Liver (tissue), 9 donors: ENCODE results near the gene RGS14. TPM values are rescaled to one million over a fixed set of nuclear protein-coding genes. Genes with fewer than 3 reads are reported as not detected.
A peak's percentile ranks its signal among the peaks of the same experiment; 100 is the strongest.

ENCODE experiments used
- DNase-seq: peaks from one replicate; pipeline ENCODE4 v3.0.0-alpha.2; 2017; ENCODE audit warnings: low spot score
- H3K27ac ChIP-seq, 2 donors: one replicate each; pipeline ENCODE4 v1.7.0; 2013; ENCODE audit warnings: inconsistent platforms in 2 of 2, low read length in 2 of 2, control low read depth in 1 of 2, low read depth in 1 of 2, mild to moderate bottlenecking in 1 of 2
- H3K27me3 ChIP-seq, 4 donors: one replicate each; pipeline versions ENCODE4 v1.6.1 to v1.7.0; 2013; ENCODE audit warnings: low read length in 3 of 4, inconsistent platforms in 1 of 4, mild to moderate bottlenecking in 1 of 4, moderate library complexity in 1 of 4; ENCODE audit not compliant: control insufficient read depth in 4 of 4, insufficient read depth in 4 of 4
- H3K36me3 ChIP-seq, 4 donors: one replicate each; pipeline versions ENCODE4 v1.6.1 to v1.7.0; 2013; ENCODE audit warnings: low read length in 3 of 4, mild to moderate bottlenecking in 3 of 4, low read depth in 1 of 4, moderate library complexity in 1 of 4; ENCODE audit not compliant: control insufficient read depth in 4 of 4, insufficient read depth in 3 of 4
- H3K4me1 ChIP-seq, 4 donors: one replicate each; pipeline versions ENCODE4 v1.6.1 to v1.7.0; 2013; ENCODE audit warnings: low read length in 3 of 4, mild to moderate bottlenecking in 3 of 4, moderate library complexity in 1 of 4; ENCODE audit not compliant: control insufficient read depth in 4 of 4, insufficient read depth in 4 of 4
- H3K4me3 ChIP-seq, 3 donors: one replicate each; pipeline versions ENCODE4 v1.6.1 to v1.7.0; 2013; ENCODE audit warnings: low read length in 3 of 3, control low read depth in 1 of 3, low read depth in 1 of 3, mild to moderate bottlenecking in 1 of 3
- H3K9ac ChIP-seq, 2 donors: one replicate each; pipeline ENCODE4 v1.7.0; 2013; ENCODE audit warnings: low read length in 2 of 2, mild to moderate bottlenecking in 2 of 2, moderate library complexity in 2 of 2, control low read depth in 1 of 2, low read depth in 1 of 2
- H3K9me3 ChIP-seq, 4 donors: one replicate each; pipeline versions ENCODE4 v1.6.1 to v1.7.0; 2013; ENCODE audit warnings: low read length in 3 of 4; ENCODE audit not compliant: control insufficient read depth in 4 of 4
- ATF3 ChIP-seq: IDR thresholded peaks from 2 replicates; pipeline ENCODE4 v1.6.1; 2016; ENCODE audit warnings: antibody characterized with exemption
- CTCF ChIP-seq: fragments of 150-350 bp; IDR thresholded peaks from 2 replicates; pipeline ENCODE4 v1.5.1; 2017; ENCODE audit warnings: improper control_type of control experiment, low read depth, low read length; ENCODE audit not compliant: missing input control
- EGR1 ChIP-seq, 2 donors: IDR thresholded peaks; 2 replicates each; pipeline ENCODE4 v1.6.1; 2016 to 2018; ENCODE audit warnings: antibody characterized with exemption in 2 of 2, low read depth in 2 of 2
- FOXA1 ChIP-seq: IDR thresholded peaks from 2 replicates; pipeline ENCODE4 v1.6.1; 2016; ENCODE audit warnings: antibody characterized with exemption
- FOXA2 ChIP-seq: IDR thresholded peaks from 2 replicates; pipeline ENCODE4 v1.6.1; 2016; ENCODE audit warnings: antibody characterized with exemption
- GABPA ChIP-seq, 2 donors: IDR thresholded peaks in 1 of 2; conservative IDR thresholded peaks in 1 of 2; 2 replicates each; pipeline ENCODE4 v1.6.1; 2016; ENCODE audit warnings: antibody characterized with exemption in 2 of 2, mild to moderate bottlenecking in 1 of 2, moderate library complexity in 1 of 2
- HNF4A ChIP-seq, 2 donors: conservative IDR thresholded peaks; 2 replicates each; pipeline ENCODE4 v1.6.1; 2016; ENCODE audit warnings: antibody characterized with exemption in 2 of 2, mild to moderate bottlenecking in 2 of 2
- HNF4G ChIP-seq: IDR thresholded peaks from 2 replicates; pipeline ENCODE4 v1.6.1; 2016; ENCODE audit warnings: antibody characterized with exemption
- JUND ChIP-seq, 2 donors: IDR thresholded peaks; 2 replicates each; pipeline ENCODE4 v1.6.1; 2016; ENCODE audit warnings: antibody characterized with exemption in 2 of 2
- MAX ChIP-seq: IDR thresholded peaks from 2 replicates; pipeline ENCODE4 v1.6.1; 2016; ENCODE audit warnings: antibody characterized with exemption
- NR2F2 ChIP-seq: IDR thresholded peaks from 2 replicates; pipeline ENCODE4 v1.6.1; 2016; ENCODE audit warnings: antibody characterized with exemption
- RAD21 ChIP-seq, 2 donors: IDR thresholded peaks; 2 replicates each; pipeline ENCODE4 v1.6.1; 2016; ENCODE audit warnings: antibody characterized with exemption in 2 of 2, mild to moderate bottlenecking in 2 of 2
- REST ChIP-seq: IDR thresholded peaks from 2 replicates; pipeline ENCODE4 v1.6.1; 2016; ENCODE audit warnings: antibody characterized with exemption, mild to moderate bottlenecking
- RXRA ChIP-seq, 2 donors: IDR thresholded peaks; 2 replicates each; pipeline ENCODE4 v1.6.1; 2017 to 2018; ENCODE audit warnings: antibody characterized with exemption in 2 of 2, mild to moderate bottlenecking in 1 of 2
- SP1 ChIP-seq: IDR thresholded peaks from 2 replicates; pipeline ENCODE4 v1.6.1; 2018; ENCODE audit warnings: antibody characterized with exemption, mild to moderate bottlenecking
- TAF1 ChIP-seq: conservative IDR thresholded peaks from 2 replicates; pipeline ENCODE4 v1.6.1; 2016; ENCODE audit warnings: antibody characterized with exemption, mild to moderate bottlenecking
- YY1 ChIP-seq: IDR thresholded peaks from 2 replicates; pipeline ENCODE4 v1.6.1; 2016; ENCODE audit warnings: antibody characterized with exemption, mild to moderate bottlenecking
- ZBTB33 ChIP-seq: IDR thresholded peaks from 2 replicates; pipeline ENCODE4 v1.6.1; 2016; ENCODE audit warnings: antibody characterized with exemption
- WGBS: extraction: QIAGEN DNeasy Blood & Tissue Kit; methylation state at CpG from one replicate; pipeline ENCODE4 v1.1.7; 2013; 5-methylcytosine and 5-hydroxymethylcytosine counted together
- polyA plus RNA-seq, 2 donors: library from polyadenylated mRNA; stranded (reverse) in 1 of 2; unstranded in 1 of 2; fragments of 200-250 nt in 1 of 2; fragments of >200 nt in 1 of 2; fragmentation: Nextera tagmentation in 1 of 2; extraction: Ambion mirVana in 1 of 2; gene quantifications; one replicate each; pipeline versions ENCODE4 v1.2.1 to v1.2.3, GENCODE V29; 2013 to 2015
- total RNA-seq, 2 donors: library from RNA; depleted of rRNA; stranded (reverse); fragments of >200 nt; gene quantifications; one replicate each; pipeline ENCODE4 v1.2.3, GENCODE V29; 2014
- donor health status: healthy.
- donor health status: healthy.
- donor health status: healthy.
- donor health status: healthy.
- donor health status: healthy.

RGS14 gene
- total and polyA plus RNA-seq, 4 donors = 10.2 to 53.8 (median 33.3) TPM

GRCh38 chr5:177361418-177362291 lies 3.9 kb downstream of the RGS14 start:
- WGBS = 74% methylated on average over 6 of the region's 6 CpGs
- Histone ChIP-seq H3K36me3 (no peaks in the 10 kb centered on the region), H3K27me3 (no peaks in the 10 kb centered on the region), H3K4me3 (no peak overlapping the region), H3K4me1 (peaks cover 22 to 78% (median 68%) of the 10 kb centered on the region in 4 donors), H3K9ac (no peak overlapping the region), H3K9me3 (no peaks in the 10 kb centered on the region), H3K27ac (peak overlapping the region; percentile 78 to 89)
- DNase-seq = peak; percentile 29
- no peak for TF ChIP-seq JUND (IDR thresholded peaks at IDR 0.05)
- no peak for TF ChIP-seq RAD21 (IDR thresholded peaks at IDR 0.05)
- TF ChIP-seq HNF4A (conservative IDR thresholded peaks at IDR 0.05) = no peak
- no peak for TF ChIP-seq HNF4G
- TF ChIP-seq NR2F2 = no peak
- TF ChIP-seq EGR1 (IDR thresholded peaks at IDR 0.05; ENCODE audit: low read depth in 2 of 2) = no peak
- no peak for TF ChIP-seq SP1
- TF ChIP-seq FOXA2 = no peak
- TF ChIP-seq RXRA (IDR thresholded peaks at IDR 0.05) = no peak
- no peak for TF ChIP-seq MAX
- no peak for TF ChIP-seq CTCF
- no peak for TF ChIP-seq GABPA (IDR thresholded peaks at IDR 0.05 in 1 of 2, conservative IDR thresholded peaks at IDR 0.05 in 1 of 2)
- no peak for TF ChIP-seq ATF3
- no peak for TF ChIP-seq REST
- no peak for TF ChIP-seq TAF1
- no peak for TF ChIP-seq FOXA1
- TF ChIP-seq YY1 = no peak
- no peak for TF ChIP-seq ZBTB33
